Measurements from ENCODE around the gene MYL9. TPM values are rescaled to one million over a fixed set of nuclear protein-coding genes. Genes with fewer than 3 reads are reported as not detected.

The MYL9 gene
- total RNA-seq, 1 experiment from 2014 or later, result 382 TPM

GRCh38 chr20:36527331-36528125, 13.8 kb upstream of the MYL9 start:
- Histone ChIP-seq H3K9me3 (no peaks in the 10 kb centered on the region), H3K36me3 (ENCODE audit: control insufficient read depth, insufficient read depth, low read length) (peaks cover 16% of the 10 kb centered on the region), H3K27me3 (replicated peaks; ENCODE audit: control insufficient read depth, insufficient read depth, low read length) (no peaks in the 10 kb centered on the region), H3K4me1 (no peaks in the 10 kb centered on the region), H3K4me3 (ENCODE audit: low read depth, low read length) (no peak overlapping the region)
- intact Hi-C loops (cut with micrococcal nuclease; ENCODE audit: unreplicated experiment), result no loop called here
- POLR2A ChIA-PET, result no interaction called here
- H3K27me3 Mint-ChIP-seq (ENCODE audit: insufficient read depth, unreplicated experiment), result no peaks in the 10 kb centered on the region
- CTCF ChIA-PET, result no interaction called here
- H3K36me3 Mint-ChIP-seq (ENCODE audit: insufficient read depth, unreplicated experiment), result peaks cover 66% of the 10 kb centered on the region
- TF ChIP-seq, protein P1, sequence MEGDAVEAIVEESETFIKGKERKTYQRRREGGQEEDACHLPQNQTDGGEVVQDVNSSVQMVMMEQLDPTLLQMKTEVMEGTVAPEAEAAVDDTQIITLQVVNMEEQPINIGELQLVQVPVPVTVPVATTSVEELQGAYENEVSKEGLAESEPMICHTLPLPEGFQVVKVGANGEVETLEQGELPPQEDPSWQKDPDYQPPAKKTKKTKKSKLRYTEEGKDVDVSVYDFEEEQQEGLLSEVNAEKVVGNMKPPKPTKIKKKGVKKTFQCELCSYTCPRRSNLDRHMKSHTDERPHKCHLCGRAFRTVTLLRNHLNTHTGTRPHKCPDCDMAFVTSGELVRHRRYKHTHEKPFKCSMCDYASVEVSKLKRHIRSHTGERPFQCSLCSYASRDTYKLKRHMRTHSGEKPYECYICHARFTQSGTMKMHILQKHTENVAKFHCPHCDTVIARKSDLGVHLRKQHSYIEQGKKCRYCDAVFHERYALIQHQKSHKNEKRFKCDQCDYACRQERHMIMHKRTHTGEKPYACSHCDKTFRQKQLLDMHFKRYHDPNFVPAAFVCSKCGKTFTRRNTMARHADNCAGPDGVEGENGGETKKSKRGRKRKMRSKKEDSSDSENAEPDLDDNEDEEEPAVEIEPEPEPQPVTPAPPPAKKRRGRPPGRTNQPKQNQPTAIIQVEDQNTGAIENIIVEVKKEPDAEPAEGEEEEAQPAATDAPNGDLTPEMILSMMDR (IDR thresholded peaks at IDR 0.05; ENCODE audit: insufficient read depth in 1 of 2, low read depth in 1 of 2, low read length in 1 of 2, severe bottlenecking in 1 of 2, unreplicated experiment in 1 of 2), result no peak
- H3K4me3 Mint-ChIP-seq (ENCODE audit: unreplicated experiment), result no peak overlapping the region
- BruUV-seq (replicated peaks), result TSS peak; percentile 58
- no peak for DNase-seq
- no peaks in the 10 kb centered on the region for H3K4me1 Mint-ChIP-seq (ENCODE audit: low read depth, unreplicated experiment)
- no peaks in the 10 kb centered on the region for H3K9me3 Mint-ChIP-seq (ENCODE audit: unreplicated experiment)
- H3K27ac Mint-ChIP-seq (ENCODE audit: unreplicated experiment), result no peak overlapping the region

DNA sequence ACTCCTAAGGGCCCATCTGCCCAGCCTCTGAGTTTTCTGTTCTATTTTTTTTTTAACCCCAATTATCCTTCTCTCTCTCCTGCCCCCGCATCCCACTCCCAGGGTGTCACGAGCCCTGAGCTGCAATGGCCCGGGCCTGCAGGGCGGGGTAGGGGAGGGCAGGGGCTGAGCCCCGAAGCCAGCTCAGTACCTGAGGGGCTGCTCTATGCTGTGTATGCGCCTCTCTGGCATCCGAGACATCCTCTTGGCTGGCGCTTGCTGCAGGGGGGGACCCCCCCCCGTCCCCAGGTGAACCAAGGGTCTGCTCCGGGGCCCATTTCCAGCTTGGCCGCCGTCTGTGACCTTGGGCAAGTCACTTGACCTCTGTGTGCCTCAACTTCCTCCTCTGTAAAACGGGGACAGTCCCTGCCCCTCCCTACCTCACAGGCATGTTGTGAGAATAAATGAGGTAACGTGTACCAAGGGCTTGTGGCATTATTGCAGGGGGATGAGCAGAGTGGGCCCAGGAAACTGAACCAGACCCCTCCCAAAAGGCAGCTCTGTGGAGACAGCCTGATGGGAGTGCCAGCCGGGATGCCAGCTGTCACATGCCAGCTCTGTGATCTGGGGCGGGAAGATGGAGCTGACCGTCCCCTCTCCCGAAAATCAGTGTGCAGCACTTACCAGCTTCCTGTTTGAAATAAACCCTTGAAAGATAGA, 13.0 kb upstream of the MYL9 start:
- intact Hi-C loops (cut with micrococcal nuclease; ENCODE audit: unreplicated experiment), result no loop called here
- no peak overlapping the region for H3K4me3 ChIP-seq (ENCODE audit: low read depth, low read length)
- no peaks in the 10 kb centered on the region for H3K27me3 ChIP-seq (replicated peaks; ENCODE audit: control insufficient read depth, insufficient read depth, low read length)
- H3K36me3 ChIP-seq (ENCODE audit: control insufficient read depth, insufficient read depth, low read length), result peaks cover 16% of the 10 kb centered on the region
- TF ChIP-seq, protein P1 (IDR thresholded peaks at IDR 0.05; ENCODE audit: insufficient read depth in 1 of 2, low read depth in 1 of 2, low read length in 1 of 2, severe bottlenecking in 1 of 2, unreplicated experiment in 1 of 2), result no peak
- H3K4me3 Mint-ChIP-seq (ENCODE audit: unreplicated experiment), result no peak overlapping the region
- H3K9me3 ChIP-seq, result no peaks in the 10 kb centered on the region
- peaks cover 63% of the 10 kb centered on the region for H3K36me3 Mint-ChIP-seq (ENCODE audit: insufficient read depth, unreplicated experiment)
- no peak overlapping the region for H3K27ac Mint-ChIP-seq (ENCODE audit: unreplicated experiment)
- H3K4me1 ChIP-seq, result no peaks in the 10 kb centered on the region
- H3K9me3 Mint-ChIP-seq (ENCODE audit: unreplicated experiment), result no peaks in the 10 kb centered on the region
- no peak for DNase-seq
- BruUV-seq (replicated peaks), result no TSS peak
- POLR2A ChIA-PET, result no interaction called here
- H3K27me3 Mint-ChIP-seq (ENCODE audit: insufficient read depth, unreplicated experiment), result no peaks in the 10 kb centered on the region
- no peaks in the 10 kb centered on the region for H3K4me1 Mint-ChIP-seq (ENCODE audit: low read depth, unreplicated experiment)
- CTCF ChIA-PET, result no interaction called here

- H3K27ac Mint-ChIP-seq (ENCODE audit: unreplicated experiment), result no peak overlapping the region
- TF ChIP-seq, protein P1 (IDR thresholded peaks at IDR 0.05; ENCODE audit: insufficient read depth in 1 of 2, low read depth in 1 of 2, low read length in 1 of 2, severe bottlenecking in 1 of 2, unreplicated experiment in 1 of 2), result no peak
- no peaks in the 10 kb centered on the region for H3K4me1 Mint-ChIP-seq (ENCODE audit: low read depth, unreplicated experiment)
- intact Hi-C loops (cut with micrococcal nuclease; ENCODE audit: unreplicated experiment), result no loop called here
- H3K9me3 Mint-ChIP-seq (ENCODE audit: unreplicated experiment), result no peaks in the 10 kb centered on the region
- H3K4me3 ChIP-seq (ENCODE audit: low read depth, low read length), result no peak overlapping the region
- H3K9me3 ChIP-seq, result no peaks in the 10 kb centered on the region
- no peaks in the 10 kb centered on the region for H3K4me1 ChIP-seq
- DNase-seq, result no peak
- peaks cover 57% of the 10 kb centered on the region for H3K36me3 Mint-ChIP-seq (ENCODE audit: insufficient read depth, unreplicated experiment)
- H3K27me3 ChIP-seq (replicated peaks; ENCODE audit: control insufficient read depth, insufficient read depth, low read length), result no peaks in the 10 kb centered on the region
- H3K4me3 Mint-ChIP-seq (ENCODE audit: unreplicated experiment), result no peak overlapping the region
- ChIA-PET POLR2A (no interaction called here), CTCF (no interaction called here)
- H3K27me3 Mint-ChIP-seq (ENCODE audit: insufficient read depth, unreplicated experiment), result no peaks in the 10 kb centered on the region
- peaks cover 16% of the 10 kb centered on the region for H3K36me3 ChIP-seq (ENCODE audit: control insufficient read depth, insufficient read depth, low read length)
- BruUV-seq (replicated peaks), result no TSS peak
Observed at GRCh38 chr20:36528875-36529417, 12.4 kb upstream of the MYL9 start.
